Spleen (tissue), 7 donors: Measurements from ENCODE around the gene FPR2.
A peak's percentile ranks its signal among the peaks of the same experiment; 100 is the strongest.

Experiments used
- CTCF ChIP-seq, 11 experiments: fragments of 200-600 bp in 7 of 11; fragments of 450-650 bp in 4 of 11; sonication (generic) in 4 of 11; IDR thresholded peaks in 8 of 11; conservative IDR thresholded peaks in 3 of 11; 1 replicate in 7 of 11; 2 replicates in 4 of 11; pipeline versions ENCODE4 v1.4.0 to v1.8.0; 2016 to 2021; ENCODE audit warnings: antibody characterized with exemption in 11 of 11, inconsistent platforms in 4 of 11, mild to moderate bottlenecking in 1 of 11
- POLR2A ChIP-seq, 3 donors: fragments of 450-650 bp; IDR thresholded peaks; one replicate each; pipeline ENCODE4 v1.5.1; 2017; ENCODE audit warnings: antibody characterized with exemption in 3 of 3, mild to moderate bottlenecking in 1 of 3
- POLR2AphosphoS5 ChIP-seq, 3 donors: sonication (generic); formaldehyde crosslinking; IDR thresholded peaks; one replicate each; pipeline ENCODE4 v1.5.1; 2017; ENCODE audit warnings: antibody characterized with exemption in 3 of 3
- donor health status: DM: no; HTN: no; CAD: no; lungs with moderate emphysema.
- donor health status: DM: no; HTN: no; CAD: no.
- donor health status: DM: no; HTN: no; CAD: no.

- TF ChIP-seq CTCF (IDR thresholded peaks at IDR 0.05 in 8 of 11, conservative IDR thresholded peaks at IDR 0.05 in 3 of 11) (no peak), POLR2A (IDR thresholded peaks at IDR 0.05) (no peak), POLR2AphosphoS5 (IDR thresholded peaks at IDR 0.05) (peak in 1 of 3 donors; percentile 43)
Observed at GRCh38 chr19:51784922-51785690, 24.1 kb downstream of the FPR2 start.
